ENCODE measurements around the gene SLC6A3.

The SLC6A3 gene

DNA sequence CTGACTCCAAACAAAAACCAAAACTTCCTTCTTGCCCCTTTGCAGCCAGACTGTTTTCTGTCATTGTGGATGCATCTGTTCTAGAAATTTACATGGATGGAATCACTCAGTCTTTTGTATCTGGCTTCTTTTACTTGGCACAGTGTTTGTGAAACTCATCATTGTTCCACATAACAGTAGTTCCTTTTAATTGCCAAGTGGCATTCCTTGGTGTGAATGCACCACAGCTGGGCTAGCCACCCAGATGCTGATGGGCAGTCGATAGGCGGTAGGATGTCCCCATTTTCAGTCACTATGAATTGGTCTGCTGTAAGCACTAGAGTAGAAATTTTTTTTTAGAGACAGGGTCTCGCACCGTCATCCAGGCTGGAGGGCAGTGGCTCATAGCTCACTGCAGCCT is 94.1 kb downstream of the SLC6A3 start:
- peaks cover 4% of the 10 kb centered on the region for H3K27me3 ChIP-seq (replicated peaks)
- DNase-seq = no peak
- no peak overlapping the region for H3K4me3 ChIP-seq (ENCODE audit: low read depth, low read length)
- no peak overlapping the region for H3K27ac ChIP-seq
- no peak for TF ChIP-seq CTCF (IDR thresholded peaks at IDR 0.05; ENCODE audit: low read depth, low read length, missing control alignments)
- in situ Hi-C loops (cut with HindIII; ENCODE audit: low pct_ligation_motif_present, low sequenced_read_pairs) = no loop called here
- no peaks in the 10 kb centered on the region for H3K36me3 ChIP-seq (replicated peaks)

GRCh38 chr5:1349246-1349645 is 96.0 kb downstream of the SLC6A3 start:
- H3K36me3 ChIP-seq (replicated peaks) = no peaks in the 10 kb centered on the region
- TF ChIP-seq CTCF (IDR thresholded peaks at IDR 0.05; ENCODE audit: low read depth, low read length, missing control alignments) = no peak
- H3K4me3 ChIP-seq (ENCODE audit: low read depth, low read length) = no peak overlapping the region
- H3K27ac ChIP-seq = no peak overlapping the region
- H3K27me3 ChIP-seq (replicated peaks) = no peaks in the 10 kb centered on the region
- no peak for DNase-seq
- in situ Hi-C loops (cut with HindIII; ENCODE audit: low pct_ligation_motif_present, low sequenced_read_pairs) = no loop called here

GRCh38 chr5:1348986-1349245 is 96.3 kb downstream of the SLC6A3 start:
- in situ Hi-C loops (cut with HindIII; ENCODE audit: low pct_ligation_motif_present, low sequenced_read_pairs) = no loop called here
- no peak for DNase-seq
- H3K27me3 ChIP-seq (replicated peaks) = no peaks in the 10 kb centered on the region
- no peak for TF ChIP-seq CTCF (IDR thresholded peaks at IDR 0.05; ENCODE audit: low read depth, low read length, missing control alignments)
- H3K27ac ChIP-seq = no peak overlapping the region
- no peak overlapping the region for H3K4me3 ChIP-seq (ENCODE audit: low read depth, low read length)
- no peaks in the 10 kb centered on the region for H3K36me3 ChIP-seq (replicated peaks)

DNA sequence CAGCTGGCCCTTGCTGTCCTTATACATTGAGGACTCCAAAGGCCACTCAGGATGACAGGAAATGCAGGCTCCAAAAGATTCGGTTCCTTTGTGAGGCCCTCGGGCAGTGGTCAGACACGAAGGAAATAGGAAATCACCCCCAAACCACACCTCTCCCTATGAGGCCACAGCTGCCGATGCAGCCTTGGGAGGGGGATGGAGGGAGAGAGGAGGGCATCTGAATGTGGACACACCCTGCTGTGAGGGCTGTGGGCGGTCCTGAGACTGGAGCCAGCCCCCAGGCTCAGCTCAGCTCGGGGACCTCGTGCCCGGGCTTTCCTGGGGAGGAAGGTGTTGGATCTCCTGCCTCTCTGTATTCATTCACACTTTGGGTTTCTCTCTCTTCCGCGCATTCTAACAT is 97.7 kb downstream of the SLC6A3 start:
- no peak for DNase-seq
- Histone ChIP-seq H3K36me3 (replicated peaks) (peaks cover 2% of the 10 kb centered on the region), H3K27me3 (replicated peaks) (no peaks in the 10 kb centered on the region), H3K4me3 (ENCODE audit: low read depth, low read length) (no peak overlapping the region), H3K27ac (no peak overlapping the region)
- in situ Hi-C loops (cut with HindIII; ENCODE audit: low pct_ligation_motif_present, low sequenced_read_pairs) = no loop called here
- no peak for TF ChIP-seq CTCF (IDR thresholded peaks at IDR 0.05; ENCODE audit: low read depth, low read length, missing control alignments)

GRCh38 chr5:1346627-1347440 is 98.4 kb downstream of the SLC6A3 start:
- Histone ChIP-seq H3K27ac (no peak overlapping the region), H3K36me3 (replicated peaks) (peaks cover 10% of the 10 kb centered on the region), H3K4me3 (ENCODE audit: low read depth, low read length) (no peak overlapping the region), H3K27me3 (replicated peaks) (no peaks in the 10 kb centered on the region)
- no peak for DNase-seq
- in situ Hi-C loops (cut with HindIII; ENCODE audit: low pct_ligation_motif_present, low sequenced_read_pairs) = no loop called here
- no peak for TF ChIP-seq CTCF (IDR thresholded peaks at IDR 0.05; ENCODE audit: low read depth, low read length, missing control alignments)
